WTC11 (cell line): ENCODE measurements around the gene KLF13. TPM values are rescaled to one million over a fixed set of nuclear protein-coding genes. Genes with fewer than 3 reads are reported as not detected.

Source experiments
- ATAC-seq: fragments of 200-7000 bp; cut with Tn5 transposase; 2 replicates; pipeline ENCODE4 v1.10.0; 2021; ENCODE audit warnings: mild to moderate bottlenecking, moderate library complexity
- CTCF ChIA-PET: fragments of 300-600 bp; sonication (Branson Sonifier 250); formaldehyde crosslinking; loops from one replicate; lab custom pipeline; 2021; ENCODE audit warnings: antibody characterized with exemption; lab: Charles Lee
- POLR2A ChIA-PET: fragments of 350-600 bp; sonication (Branson Sonifier 250); formaldehyde crosslinking; loops from one replicate; lab custom pipeline; 2021; ENCODE audit warnings: antibody characterized with exemption; lab: Charles Lee
- DNase-seq: peaks from one replicate; pipeline ENCODE4 v3.0.0; 2021; ENCODE audit warnings: low spot score
- H3K27ac Mint-ChIP-seq: 2 replicates; pipeline ENCODE4 v1.8.0; 2021; ENCODE audit warnings: mixed read lengths
- H3K27me3 Mint-ChIP-seq: 2 replicates; pipeline ENCODE4 v1.8.0; 2021; ENCODE audit warnings: low read depth, mild to moderate bottlenecking, moderate library complexity, mixed read lengths
- H3K36me3 Mint-ChIP-seq: 2 replicates; pipeline ENCODE4 v1.8.0; 2021; ENCODE audit warnings: mixed read lengths
- H3K4me1 Mint-ChIP-seq: 2 replicates; pipeline ENCODE4 v1.8.0; 2022; ENCODE audit warnings: mixed read lengths
- H3K4me3 Mint-ChIP-seq: 2 replicates; pipeline ENCODE4 v1.8.0; 2021; ENCODE audit warnings: mild to moderate bottlenecking, moderate library complexity, mixed read lengths
- H3K9me3 Mint-ChIP-seq: 2 replicates; pipeline ENCODE4 v1.8.0; 2021; ENCODE audit warnings: mixed read lengths
- ATF1 ChIP-seq: sonication (generic); formaldehyde crosslinking; IDR thresholded peaks from 2 replicates; pipeline ENCODE4 v1.8.1; 2023; ENCODE audit warnings: mild to moderate bottlenecking, moderate library complexity, missing genetic modification reagents
- ETV6 ChIP-seq: sonication (generic); formaldehyde crosslinking; IDR thresholded peaks from 2 replicates; pipeline ENCODE4 v1.8.1; 2022; ENCODE audit warnings: mild to moderate bottlenecking, missing genetic modification reagents
- FOXJ3 ChIP-seq: sonication (generic); formaldehyde crosslinking; IDR thresholded peaks from 2 replicates; pipeline ENCODE4 v1.9.0; 2021; ENCODE audit warnings: missing genetic modification reagents, mild to moderate bottlenecking, borderline replicate concordance
- KAT7 ChIP-seq: sonication (generic); formaldehyde crosslinking; IDR thresholded peaks from 2 replicates; pipeline ENCODE4 v1.8.1; 2023; ENCODE audit warnings: missing genetic modification reagents, mild to moderate bottlenecking, borderline replicate concordance
- MYBL2 ChIP-seq: sonication (generic); formaldehyde crosslinking; IDR thresholded peaks from 2 replicates; pipeline ENCODE4 v1.8.1; 2023; ENCODE audit warnings: mild to moderate bottlenecking, moderate library complexity, missing genetic modification reagents
- NFYB ChIP-seq: sonication (generic); formaldehyde crosslinking; conservative IDR thresholded peaks from 2 replicates; pipeline ENCODE4 v1.8.0; 2022; ENCODE audit warnings: low read depth, missing genetic modification reagents
- RORB ChIP-seq: fragments of 250-450 bp; sonication (Bioruptor Pico); IDR thresholded peaks from 2 replicates; pipeline ENCODE4 v1.9.0; 2021; ENCODE audit warnings: mild to moderate bottlenecking
- ZNF263 ChIP-seq: sonication (generic); formaldehyde crosslinking; IDR thresholded peaks from 2 replicates; pipeline ENCODE4 v1.8.1; 2022; ENCODE audit warnings: low read depth, mild to moderate bottlenecking, moderate library complexity, missing genetic modification reagents
- total RNA-seq: library from RNA; stranded (reverse); gene quantifications from 3 replicates; pipeline ENCODE4 v1.2.3, GENCODE V29; 2021
- TF ChIP-seq, protein P1 (sequence below): sonication (generic); formaldehyde crosslinking; IDR thresholded peaks from 2 replicates; pipeline ENCODE4 v1.8.1; 2022; ENCODE audit warnings: mild to moderate bottlenecking, moderate library complexity, missing genetic modification reagents
- TF ChIP-seq, protein P2 (sequence below): sonication (generic); formaldehyde crosslinking; IDR thresholded peaks from 2 replicates; pipeline ENCODE4 v1.8.1; 2023; ENCODE audit warnings: mild to moderate bottlenecking, missing genetic modification reagents
- TF ChIP-seq, protein P3 (sequence below): sonication (generic); formaldehyde crosslinking; IDR thresholded peaks from 2 replicates; pipeline ENCODE4 v1.8.0; 2023; ENCODE audit warnings: missing genetic modification reagents, mild to moderate bottlenecking, borderline replicate concordance
- TF ChIP-seq, protein P4 (sequence below): sonication (generic); formaldehyde crosslinking; IDR thresholded peaks from 2 replicates; pipeline ENCODE4 v1.8.0; 2022; ENCODE audit warnings: mild to moderate bottlenecking, missing genetic modification reagents
- TF ChIP-seq, protein P5 (sequence below): fragments of 200-600 bp; IDR thresholded peaks from 2 replicates; pipeline ENCODE4 v1.8.0; 2022; ENCODE audit warnings: antibody characterized with exemption
- TF ChIP-seq, protein P6 (sequence below): sonication (generic); formaldehyde crosslinking; IDR thresholded peaks from 2 replicates; pipeline ENCODE4 v1.8.0; 2022; ENCODE audit warnings: mild to moderate bottlenecking, missing genetic modification reagents
- TF ChIP-seq, protein P7 (sequence below): fragments of 250-450 bp; sonication (Bioruptor Pico); IDR thresholded peaks from 2 replicates; pipeline ENCODE4 v1.9.0; 2021; ENCODE audit warnings: moderate library complexity, mild to moderate bottlenecking, inconsistent platforms, borderline replicate concordance
- TF ChIP-seq, protein P8 (sequence below): sonication (generic); formaldehyde crosslinking; IDR thresholded peaks from 2 replicates; pipeline ENCODE4 v1.8.0; 2023; ENCODE audit warnings: mild to moderate bottlenecking, missing genetic modification reagents
- TF ChIP-seq, protein P9 (sequence below): sonication (generic); formaldehyde crosslinking; IDR thresholded peaks from 2 replicates; pipeline ENCODE4 v1.8.1; 2023; ENCODE audit warnings: mild to moderate bottlenecking, missing genetic modification reagents, moderate library complexity

KLF13 gene
- total RNA-seq, 1 experiment from 2014 or later: 38.1 TPM

DNA sequence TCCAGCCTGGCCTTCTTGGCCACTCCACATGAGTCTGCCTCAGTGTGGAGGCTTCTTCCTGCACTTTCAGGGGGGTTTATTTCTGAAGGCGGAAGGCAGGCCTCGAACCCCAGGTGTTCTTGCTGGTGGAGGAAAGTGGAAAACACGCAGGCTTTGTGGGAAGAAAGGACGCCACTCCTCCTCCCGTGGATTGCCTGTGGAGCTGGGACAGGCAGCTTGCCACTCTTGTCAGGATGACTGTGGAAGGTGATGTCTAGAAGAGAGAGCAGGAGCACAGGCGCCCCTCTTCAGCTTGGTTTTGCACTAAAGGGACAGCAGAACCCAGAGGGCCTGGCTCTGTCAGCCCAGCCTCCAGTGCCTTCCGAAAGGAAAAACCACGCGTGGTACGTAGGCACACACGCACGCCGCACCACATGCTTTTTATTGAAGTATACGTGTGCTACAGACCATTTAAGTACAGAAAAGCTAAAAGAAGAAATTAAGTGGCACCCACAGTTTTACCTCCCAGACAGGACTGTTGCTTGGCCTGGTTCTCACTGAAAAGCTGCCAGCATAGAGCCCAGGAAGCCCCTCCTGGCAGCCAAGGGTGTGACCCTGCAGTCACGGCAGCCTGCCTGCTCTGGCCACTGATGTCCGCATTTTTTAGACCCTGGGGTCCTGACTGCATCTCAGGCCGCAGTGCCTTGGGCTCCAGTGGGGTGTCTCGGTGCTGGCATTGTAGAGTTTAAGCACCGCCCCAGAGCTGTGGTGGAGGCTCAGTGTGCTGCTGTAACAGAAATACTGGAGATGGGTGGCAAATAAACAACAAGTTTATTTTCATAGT, 21.6 kb downstream of the KLF13 start:
- no peaks in the 10 kb centered on the region for H3K36me3 Mint-ChIP-seq
- ATAC-seq (no peak), DNase-seq (no peak)
- peaks cover 49% of the 10 kb centered on the region for H3K4me1 Mint-ChIP-seq
- TF ChIP-seq ETV6 (no peak), NFYB (CRISPR knock-in tag) (no peak), MYBL2 (CRISPR knock-in tag) (no peak), FOXJ3 (CRISPR knock-in tag) (no peak), ATF1 (no peak), KAT7 (no peak), ZNF263 (no peak), RORB (no peak)
- TF ChIP-seq, protein P1, sequence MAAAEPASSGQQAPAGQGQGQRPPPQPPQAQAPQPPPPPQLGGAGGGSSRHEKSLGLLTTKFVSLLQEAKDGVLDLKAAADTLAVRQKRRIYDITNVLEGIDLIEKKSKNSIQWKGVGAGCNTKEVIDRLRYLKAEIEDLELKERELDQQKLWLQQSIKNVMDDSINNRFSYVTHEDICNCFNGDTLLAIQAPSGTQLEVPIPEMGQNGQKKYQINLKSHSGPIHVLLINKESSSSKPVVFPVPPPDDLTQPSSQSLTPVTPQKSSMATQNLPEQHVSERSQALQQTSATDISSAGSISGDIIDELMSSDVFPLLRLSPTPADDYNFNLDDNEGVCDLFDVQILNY (CRISPR knock-in tag): no peak
- TF ChIP-seq, protein P2, sequence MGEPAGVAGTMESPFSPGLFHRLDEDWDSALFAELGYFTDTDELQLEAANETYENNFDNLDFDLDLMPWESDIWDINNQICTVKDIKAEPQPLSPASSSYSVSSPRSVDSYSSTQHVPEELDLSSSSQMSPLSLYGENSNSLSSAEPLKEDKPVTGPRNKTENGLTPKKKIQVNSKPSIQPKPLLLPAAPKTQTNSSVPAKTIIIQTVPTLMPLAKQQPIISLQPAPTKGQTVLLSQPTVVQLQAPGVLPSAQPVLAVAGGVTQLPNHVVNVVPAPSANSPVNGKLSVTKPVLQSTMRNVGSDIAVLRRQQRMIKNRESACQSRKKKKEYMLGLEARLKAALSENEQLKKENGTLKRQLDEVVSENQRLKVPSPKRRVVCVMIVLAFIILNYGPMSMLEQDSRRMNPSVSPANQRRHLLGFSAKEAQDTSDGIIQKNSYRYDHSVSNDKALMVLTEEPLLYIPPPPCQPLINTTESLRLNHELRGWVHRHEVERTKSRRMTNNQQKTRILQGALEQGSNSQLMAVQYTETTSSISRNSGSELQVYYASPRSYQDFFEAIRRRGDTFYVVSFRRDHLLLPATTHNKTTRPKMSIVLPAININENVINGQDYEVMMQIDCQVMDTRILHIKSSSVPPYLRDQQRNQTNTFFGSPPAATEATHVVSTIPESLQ (CRISPR knock-in tag): no peak
- TF ChIP-seq, protein P3, sequence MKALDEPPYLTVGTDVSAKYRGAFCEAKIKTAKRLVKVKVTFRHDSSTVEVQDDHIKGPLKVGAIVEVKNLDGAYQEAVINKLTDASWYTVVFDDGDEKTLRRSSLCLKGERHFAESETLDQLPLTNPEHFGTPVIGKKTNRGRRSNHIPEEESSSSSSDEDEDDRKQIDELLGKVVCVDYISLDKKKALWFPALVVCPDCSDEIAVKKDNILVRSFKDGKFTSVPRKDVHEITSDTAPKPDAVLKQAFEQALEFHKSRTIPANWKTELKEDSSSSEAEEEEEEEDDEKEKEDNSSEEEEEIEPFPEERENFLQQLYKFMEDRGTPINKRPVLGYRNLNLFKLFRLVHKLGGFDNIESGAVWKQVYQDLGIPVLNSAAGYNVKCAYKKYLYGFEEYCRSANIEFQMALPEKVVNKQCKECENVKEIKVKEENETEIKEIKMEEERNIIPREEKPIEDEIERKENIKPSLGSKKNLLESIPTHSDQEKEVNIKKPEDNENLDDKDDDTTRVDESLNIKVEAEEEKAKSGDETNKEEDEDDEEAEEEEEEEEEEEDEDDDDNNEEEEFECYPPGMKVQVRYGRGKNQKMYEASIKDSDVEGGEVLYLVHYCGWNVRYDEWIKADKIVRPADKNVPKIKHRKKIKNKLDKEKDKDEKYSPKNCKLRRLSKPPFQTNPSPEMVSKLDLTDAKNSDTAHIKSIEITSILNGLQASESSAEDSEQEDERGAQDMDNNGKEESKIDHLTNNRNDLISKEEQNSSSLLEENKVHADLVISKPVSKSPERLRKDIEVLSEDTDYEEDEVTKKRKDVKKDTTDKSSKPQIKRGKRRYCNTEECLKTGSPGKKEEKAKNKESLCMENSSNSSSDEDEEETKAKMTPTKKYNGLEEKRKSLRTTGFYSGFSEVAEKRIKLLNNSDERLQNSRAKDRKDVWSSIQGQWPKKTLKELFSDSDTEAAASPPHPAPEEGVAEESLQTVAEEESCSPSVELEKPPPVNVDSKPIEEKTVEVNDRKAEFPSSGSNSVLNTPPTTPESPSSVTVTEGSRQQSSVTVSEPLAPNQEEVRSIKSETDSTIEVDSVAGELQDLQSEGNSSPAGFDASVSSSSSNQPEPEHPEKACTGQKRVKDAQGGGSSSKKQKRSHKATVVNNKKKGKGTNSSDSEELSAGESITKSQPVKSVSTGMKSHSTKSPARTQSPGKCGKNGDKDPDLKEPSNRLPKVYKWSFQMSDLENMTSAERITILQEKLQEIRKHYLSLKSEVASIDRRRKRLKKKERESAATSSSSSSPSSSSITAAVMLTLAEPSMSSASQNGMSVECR (CRISPR knock-in tag): no peak
- TF ChIP-seq, protein P4, sequence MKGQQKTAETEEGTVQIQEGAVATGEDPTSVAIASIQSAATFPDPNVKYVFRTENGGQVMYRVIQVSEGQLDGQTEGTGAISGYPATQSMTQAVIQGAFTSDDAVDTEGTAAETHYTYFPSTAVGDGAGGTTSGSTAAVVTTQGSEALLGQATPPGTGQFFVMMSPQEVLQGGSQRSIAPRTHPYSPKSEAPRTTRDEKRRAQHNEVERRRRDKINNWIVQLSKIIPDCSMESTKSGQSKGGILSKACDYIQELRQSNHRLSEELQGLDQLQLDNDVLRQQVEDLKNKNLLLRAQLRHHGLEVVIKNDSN (CRISPR knock-in tag): no peak
- TF ChIP-seq, protein P5, sequence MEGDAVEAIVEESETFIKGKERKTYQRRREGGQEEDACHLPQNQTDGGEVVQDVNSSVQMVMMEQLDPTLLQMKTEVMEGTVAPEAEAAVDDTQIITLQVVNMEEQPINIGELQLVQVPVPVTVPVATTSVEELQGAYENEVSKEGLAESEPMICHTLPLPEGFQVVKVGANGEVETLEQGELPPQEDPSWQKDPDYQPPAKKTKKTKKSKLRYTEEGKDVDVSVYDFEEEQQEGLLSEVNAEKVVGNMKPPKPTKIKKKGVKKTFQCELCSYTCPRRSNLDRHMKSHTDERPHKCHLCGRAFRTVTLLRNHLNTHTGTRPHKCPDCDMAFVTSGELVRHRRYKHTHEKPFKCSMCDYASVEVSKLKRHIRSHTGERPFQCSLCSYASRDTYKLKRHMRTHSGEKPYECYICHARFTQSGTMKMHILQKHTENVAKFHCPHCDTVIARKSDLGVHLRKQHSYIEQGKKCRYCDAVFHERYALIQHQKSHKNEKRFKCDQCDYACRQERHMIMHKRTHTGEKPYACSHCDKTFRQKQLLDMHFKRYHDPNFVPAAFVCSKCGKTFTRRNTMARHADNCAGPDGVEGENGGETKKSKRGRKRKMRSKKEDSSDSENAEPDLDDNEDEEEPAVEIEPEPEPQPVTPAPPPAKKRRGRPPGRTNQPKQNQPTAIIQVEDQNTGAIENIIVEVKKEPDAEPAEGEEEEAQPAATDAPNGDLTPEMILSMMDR: no peak
- TF ChIP-seq, protein P6, sequence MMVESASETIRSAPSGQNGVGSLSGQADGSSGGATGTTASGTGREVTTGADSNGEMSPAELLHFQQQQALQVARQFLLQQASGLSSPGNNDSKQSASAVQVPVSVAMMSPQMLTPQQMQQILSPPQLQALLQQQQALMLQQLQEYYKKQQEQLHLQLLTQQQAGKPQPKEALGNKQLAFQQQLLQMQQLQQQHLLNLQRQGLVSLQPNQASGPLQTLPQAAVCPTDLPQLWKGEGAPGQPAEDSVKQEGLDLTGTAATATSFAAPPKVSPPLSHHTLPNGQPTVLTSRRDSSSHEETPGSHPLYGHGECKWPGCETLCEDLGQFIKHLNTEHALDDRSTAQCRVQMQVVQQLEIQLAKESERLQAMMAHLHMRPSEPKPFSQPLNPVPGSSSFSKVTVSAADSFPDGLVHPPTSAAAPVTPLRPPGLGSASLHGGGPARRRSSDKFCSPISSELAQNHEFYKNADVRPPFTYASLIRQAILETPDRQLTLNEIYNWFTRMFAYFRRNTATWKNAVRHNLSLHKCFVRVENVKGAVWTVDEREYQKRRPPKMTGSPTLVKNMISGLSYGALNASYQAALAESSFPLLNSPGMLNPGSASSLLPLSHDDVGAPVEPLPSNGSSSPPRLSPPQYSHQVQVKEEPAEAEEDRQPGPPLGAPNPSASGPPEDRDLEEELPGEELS (CRISPR knock-in tag): no peak
- TF ChIP-seq, protein P7, sequence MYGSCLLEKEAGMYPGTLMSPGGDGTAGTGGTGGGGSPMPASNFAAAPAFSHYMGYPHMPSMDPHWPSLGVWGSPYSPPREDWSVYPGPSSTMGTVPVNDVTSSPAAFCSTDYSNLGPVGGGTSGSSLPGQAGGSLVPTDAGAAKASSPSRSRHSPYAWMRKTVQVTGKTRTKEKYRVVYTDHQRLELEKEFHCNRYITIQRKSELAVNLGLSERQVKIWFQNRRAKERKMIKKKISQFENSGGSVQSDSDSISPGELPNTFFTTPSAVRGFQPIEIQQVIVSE (CRISPR knock-in tag): no peak
- TF ChIP-seq, protein P8, sequence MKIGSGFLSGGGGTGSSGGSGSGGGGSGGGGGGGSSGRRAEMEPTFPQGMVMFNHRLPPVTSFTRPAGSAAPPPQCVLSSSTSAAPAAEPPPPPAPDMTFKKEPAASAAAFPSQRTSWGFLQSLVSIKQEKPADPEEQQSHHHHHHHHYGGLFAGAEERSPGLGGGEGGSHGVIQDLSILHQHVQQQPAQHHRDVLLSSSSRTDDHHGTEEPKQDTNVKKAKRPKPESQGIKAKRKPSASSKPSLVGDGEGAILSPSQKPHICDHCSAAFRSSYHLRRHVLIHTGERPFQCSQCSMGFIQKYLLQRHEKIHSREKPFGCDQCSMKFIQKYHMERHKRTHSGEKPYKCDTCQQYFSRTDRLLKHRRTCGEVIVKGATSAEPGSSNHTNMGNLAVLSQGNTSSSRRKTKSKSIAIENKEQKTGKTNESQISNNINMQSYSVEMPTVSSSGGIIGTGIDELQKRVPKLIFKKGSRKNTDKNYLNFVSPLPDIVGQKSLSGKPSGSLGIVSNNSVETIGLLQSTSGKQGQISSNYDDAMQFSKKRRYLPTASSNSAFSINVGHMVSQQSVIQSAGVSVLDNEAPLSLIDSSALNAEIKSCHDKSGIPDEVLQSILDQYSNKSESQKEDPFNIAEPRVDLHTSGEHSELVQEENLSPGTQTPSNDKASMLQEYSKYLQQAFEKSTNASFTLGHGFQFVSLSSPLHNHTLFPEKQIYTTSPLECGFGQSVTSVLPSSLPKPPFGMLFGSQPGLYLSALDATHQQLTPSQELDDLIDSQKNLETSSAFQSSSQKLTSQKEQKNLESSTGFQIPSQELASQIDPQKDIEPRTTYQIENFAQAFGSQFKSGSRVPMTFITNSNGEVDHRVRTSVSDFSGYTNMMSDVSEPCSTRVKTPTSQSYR: no peak
- TF ChIP-seq, protein P9, sequence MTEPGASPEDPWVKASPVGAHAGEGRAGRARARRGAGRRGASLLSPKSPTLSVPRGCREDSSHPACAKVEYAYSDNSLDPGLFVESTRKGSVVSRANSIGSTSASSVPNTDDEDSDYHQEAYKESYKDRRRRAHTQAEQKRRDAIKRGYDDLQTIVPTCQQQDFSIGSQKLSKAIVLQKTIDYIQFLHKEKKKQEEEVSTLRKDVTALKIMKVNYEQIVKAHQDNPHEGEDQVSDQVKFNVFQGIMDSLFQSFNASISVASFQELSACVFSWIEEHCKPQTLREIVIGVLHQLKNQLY: no peak
- H3K4me3 Mint-ChIP-seq: no peak overlapping the region
- no peaks in the 10 kb centered on the region for H3K9me3 Mint-ChIP-seq
- peak overlapping the region; percentile 36; the same call in 1 of the 2 replicates for H3K27ac Mint-ChIP-seq
- ChIA-PET POLR2A (no interaction called here), CTCF (interaction anchor here (0.6 to 1.7 kb wide), 3 partner anchors 9 to 148 kb away, joined by 3 read pairs; no protein-coding TSS in a partner anchor)
- no peaks in the 10 kb centered on the region for H3K27me3 Mint-ChIP-seq
